GM19351 (cell line): ENCODE data around the gene VWC2L.

Experiments
- ATAC-seq: cut with Tn5 transposase; IDR thresholded peaks from one replicate; pipeline ENCODE4 v1.9.1; 2021; ENCODE audit warnings: mild to moderate bottlenecking, moderate library complexity; ENCODE audit not compliant: unreplicated experiment

Gene VWC2L

DNA sequence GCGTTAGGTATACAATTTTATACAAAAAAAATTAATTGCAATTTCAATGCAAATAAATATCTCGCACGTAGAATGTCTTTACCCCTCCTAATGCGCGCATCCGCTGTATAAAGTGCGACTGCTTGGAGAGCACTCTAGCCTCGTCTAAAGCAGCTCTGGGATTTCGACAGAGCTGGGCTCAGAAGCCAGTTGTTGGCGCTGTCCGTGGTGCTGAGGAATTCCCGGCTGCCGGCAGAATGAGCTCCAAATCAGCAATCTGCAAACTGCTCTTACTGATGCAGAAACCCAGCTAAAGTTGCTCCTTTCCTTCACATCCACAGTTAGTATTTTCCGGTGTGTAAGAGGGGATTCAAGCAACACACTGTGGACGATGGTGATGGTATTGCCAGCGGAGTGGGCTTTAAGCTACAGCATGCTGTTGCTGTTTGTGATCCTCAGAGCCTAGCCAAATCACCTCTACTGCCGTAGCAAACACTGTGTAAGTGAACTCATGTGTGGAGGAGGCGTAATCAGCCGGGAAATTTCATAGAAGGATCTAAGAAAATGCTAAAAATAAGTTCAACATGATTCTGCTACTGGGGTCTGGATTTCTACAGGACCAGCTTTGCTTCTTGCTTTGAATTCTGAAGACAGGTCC, at the start of gene VWC2L:
TSS of gene VWC2L (plus strand) at position 137 of the 637 bp plus-strand sequence. CDS start 3,140 bp downstream, outside the sequence.
- ATAC-seq = peak; percentile 73

DNA sequence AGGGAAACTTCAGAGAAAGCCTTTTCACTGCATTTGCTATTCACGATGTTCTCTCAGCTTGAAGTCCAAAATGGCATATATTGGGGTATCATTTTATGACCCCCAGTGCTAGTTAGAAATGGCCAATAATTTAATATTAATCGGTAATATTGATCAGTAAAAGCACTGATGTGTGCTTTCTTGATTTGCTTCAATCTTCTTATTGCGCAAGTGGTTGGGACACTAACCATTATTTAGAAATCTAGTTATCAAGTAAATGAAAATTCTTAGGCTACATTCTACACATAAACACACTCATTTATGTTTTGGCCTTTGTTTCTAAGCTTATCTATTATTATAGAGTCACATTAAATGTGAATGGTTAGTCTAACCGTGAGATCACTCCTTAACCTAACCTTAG, 49.7 kb upstream of the VWC2L start:
- no peak for ATAC-seq

DNA sequence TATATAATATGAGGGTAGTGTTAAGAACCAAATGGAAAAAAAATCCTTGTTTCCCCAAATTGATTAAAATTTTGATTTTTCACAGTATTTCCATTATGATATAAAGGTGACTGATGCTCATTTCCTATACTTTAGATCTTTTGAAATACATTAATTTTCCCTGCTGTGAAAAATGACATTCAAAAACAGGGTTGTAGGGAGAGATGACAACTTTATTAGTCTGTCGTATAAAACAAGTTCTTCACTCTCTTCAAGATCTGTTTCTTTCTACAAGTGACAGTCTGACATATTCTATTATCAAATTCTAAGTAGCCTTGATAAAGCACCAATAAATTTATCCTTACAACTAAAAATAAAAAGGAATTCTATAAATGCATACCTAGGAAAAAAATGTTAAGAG, 45.3 kb upstream of the VWC2L start:
- no peak for ATAC-seq

DNA sequence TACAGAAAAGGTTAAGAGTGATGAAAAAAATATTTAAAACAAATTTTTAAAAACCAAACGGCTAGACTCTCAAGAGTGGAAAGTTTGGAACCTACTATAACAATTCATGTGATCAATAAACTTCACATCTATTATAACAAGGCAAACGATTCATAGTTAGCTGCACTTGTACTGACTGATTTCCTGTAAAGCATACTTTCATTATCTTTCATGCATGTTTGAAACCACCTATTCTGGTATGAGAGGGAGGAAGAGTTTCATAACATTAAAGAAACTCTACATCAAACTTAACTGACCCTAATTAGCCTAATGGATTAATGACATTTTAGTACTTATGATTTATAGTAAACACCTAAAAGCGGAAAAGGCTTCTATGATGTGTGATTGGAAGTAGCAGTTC, 43.7 kb upstream of the VWC2L start:
- ATAC-seq = peak; percentile 51

DNA sequence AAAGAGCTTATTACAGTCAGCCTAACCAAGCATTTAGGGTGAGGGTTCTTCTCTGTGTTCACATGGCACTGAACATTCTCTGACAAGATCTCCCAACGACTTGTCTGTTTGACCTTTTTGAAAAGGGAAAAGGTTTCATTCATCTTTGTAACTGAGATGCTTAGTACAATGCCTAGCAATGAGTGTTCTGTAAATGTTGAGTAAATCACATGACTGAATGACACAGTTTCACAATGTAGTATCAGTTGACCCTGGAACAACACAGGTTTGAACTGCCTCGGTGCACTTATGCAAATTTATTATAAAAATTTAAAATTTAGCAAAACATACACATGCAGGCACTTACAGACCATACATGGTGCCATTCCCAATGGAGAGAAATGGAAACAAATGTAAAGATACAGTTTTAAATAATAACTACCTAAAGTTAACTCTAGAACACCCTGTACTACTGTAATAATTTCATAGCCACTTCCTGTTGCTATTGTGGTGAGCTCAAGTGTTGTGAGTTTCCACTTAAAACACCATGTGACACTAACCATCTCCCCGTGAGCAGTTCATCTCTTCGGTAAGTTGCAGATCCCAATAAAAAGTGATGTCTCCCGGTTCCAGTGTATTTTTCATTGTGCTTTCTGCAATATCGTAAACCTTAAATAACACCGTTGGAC, 34.1 kb upstream of the VWC2L start:
- ATAC-seq = peak; percentile 53

DNA sequence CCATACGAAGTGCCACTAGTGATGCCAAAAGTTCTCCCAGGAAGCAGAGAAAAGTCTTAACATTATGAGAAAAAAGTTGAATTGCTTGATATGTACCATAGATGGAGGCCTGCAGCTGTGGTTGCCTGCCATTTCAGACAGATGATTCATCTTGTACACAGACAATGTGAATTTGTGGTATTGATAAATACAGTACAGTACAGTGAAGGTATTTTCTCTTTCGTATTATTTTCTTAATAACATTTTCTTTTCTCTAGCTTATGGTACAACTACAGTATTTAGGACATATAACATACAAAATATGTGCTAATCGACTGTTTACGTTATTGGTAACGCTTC, 33.6 kb upstream of the VWC2L start:
- ATAC-seq = no peak

DNA sequence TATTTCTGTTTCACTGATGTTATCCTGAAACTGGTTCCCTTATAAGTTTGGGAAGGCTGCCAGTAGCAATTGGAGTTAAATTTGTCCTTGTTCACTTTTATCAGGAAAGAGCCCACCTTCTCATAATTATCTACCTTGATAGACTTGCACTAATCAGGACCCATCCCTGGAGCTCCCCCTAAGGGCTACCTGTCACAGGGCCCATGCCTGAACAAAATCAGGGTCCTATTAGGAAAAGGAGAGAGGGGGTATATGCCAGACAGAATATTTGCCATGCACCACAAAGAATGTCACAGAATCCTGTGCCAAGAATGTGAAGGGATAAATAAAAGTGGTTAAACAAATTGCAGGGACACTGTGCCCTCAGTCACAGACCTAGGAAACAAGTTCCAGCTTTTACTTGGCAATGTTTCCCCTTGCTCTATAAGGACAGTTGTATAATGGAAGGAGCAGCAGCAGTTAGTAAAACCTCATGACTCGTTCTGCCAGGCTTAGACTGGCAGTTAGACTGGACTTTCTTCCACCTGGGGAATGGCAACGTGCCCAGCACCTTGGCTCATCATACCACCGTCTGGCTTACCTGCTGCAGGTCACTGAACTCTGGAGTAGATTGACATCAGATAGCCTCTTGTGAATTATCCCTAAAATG, 32.3 kb upstream of the VWC2L start:
- no peak for ATAC-seq

DNA sequence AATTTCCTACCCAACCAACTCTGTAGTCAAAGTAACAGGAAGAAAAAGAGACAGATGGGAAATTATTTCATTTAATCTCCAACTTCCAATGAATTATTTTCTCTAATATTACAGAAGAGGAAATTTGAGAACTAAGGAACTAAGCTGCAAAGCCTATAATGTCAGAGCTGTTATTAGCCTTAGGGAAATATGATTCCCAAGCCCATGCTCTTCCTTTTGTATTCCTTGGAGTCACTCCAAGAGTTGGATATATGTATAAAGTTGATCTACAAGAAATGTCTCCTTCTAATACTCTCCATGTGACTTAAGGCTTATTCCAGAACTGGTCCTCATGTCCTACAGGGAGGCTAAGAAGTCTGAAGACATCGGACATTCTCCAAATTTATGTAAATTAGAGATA, 31.6 kb upstream of the VWC2L start:
- ATAC-seq = no peak

DNA sequence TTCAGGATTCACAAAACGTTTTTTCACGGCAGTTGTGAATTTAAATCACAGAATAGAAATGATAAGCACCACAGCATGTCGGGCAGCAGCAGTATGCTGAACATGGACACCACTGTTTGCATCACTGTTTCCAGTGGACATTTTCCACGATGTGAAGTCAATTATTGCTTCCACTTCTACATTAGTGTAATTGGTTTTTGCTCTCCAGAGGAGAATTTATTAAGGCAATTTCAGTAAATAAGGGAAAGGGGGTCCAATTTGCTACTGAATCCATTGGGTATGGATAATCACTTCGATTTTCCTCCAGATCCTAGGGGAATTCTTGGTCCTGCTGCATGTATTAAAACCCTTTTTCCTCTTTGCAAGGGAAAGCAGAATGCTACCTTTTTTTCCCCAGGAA, 30.2 kb upstream of the VWC2L start:
- ATAC-seq = no peak

DNA sequence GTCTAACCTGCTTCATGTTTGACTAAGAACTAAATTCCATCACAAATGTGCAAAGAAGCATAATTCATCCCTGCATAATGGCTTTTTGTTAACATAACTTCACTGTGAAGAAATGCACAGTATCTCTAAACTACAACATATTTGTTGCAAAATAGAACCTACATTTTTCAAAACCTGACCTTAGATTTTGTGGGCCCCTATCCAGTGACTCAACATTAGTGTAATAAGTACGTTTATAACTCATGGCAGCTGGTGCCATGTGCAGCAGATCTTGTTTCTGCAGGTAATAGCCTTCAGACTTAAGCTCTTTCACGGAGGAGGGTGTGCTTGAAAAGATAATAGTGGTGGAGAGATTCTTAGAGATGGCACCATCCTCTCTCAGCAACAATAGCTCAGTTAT, 28.6 kb upstream of the VWC2L start:
- ATAC-seq = no peak

DNA sequence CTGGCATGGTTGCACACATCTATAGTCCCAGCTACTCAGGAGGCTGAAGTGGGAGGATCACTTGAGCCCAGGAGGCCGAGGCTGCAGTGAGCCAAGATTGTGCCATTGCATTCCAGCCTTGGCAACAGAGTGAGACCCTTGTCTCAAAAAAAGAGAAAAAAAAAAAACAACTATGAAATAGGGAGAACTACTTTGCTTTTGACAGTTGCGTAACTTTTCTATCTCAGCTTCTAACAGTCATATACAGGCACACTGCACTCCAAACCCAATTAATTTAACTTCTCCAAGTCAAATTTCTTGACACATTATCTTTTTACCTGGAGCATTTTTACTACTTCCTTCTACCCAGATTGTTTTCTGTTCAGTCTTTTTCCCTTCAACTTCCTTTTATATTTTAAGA, 24.1 kb upstream of the VWC2L start:
- ATAC-seq = no peak

DNA sequence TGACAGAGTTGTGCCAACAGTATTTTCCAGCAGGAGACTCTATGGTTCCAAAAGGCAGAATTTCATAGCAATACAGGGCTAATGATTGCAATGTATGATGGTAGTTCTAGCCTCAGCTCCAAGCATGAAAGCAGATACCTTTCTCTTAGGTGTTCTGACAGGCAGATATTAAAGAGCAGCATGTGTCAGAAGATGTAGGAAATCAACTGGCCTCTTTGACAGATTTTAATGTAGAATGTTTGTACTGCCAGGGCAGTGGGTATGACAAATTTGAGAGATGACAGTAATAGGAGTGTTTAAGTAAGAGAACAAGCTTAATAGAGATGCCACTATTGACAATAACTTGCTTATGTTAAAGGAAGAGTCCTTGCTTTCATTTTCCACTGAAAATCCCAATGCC, 21.5 kb upstream of the VWC2L start:
- ATAC-seq = no peak

DNA sequence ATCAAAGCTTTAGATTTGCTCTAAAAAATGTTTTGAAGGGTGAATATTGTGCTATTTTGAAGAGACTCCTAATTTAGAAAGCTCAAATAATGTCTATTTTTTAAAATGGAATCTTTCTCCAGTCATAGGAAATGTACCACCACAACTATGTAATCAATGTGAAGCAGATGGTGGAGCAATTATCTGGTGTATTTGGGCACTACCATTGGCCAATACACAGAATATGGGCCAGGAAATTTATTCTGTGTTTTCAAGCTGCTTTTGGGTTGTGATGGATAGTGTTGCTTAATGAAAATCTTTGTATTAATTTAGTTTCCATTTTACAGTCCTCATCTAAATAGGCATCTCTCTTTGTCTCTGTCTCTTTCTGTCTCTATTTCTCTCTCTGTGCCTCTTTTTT, 17.1 kb upstream of the VWC2L start:
- ATAC-seq = no peak

DNA sequence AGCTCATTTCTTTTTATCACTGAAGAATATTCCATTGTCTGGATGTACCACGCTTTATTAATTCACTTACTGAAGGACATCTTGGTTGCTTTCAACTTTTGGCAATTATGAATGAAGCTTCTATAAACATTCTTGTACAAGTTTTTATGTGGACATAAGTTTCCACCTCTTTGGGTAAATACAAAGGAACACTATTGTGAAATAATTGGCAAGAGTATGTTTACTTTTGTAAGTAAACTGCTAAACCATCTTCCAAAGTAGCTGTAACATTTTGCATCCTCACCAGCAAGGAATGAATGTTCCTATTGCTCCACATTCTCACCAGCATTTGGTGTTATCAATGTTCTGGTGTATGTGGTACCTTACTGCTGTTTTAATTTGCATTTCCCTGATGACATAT, 15.8 kb upstream of the VWC2L start:
- ATAC-seq = no peak

DNA sequence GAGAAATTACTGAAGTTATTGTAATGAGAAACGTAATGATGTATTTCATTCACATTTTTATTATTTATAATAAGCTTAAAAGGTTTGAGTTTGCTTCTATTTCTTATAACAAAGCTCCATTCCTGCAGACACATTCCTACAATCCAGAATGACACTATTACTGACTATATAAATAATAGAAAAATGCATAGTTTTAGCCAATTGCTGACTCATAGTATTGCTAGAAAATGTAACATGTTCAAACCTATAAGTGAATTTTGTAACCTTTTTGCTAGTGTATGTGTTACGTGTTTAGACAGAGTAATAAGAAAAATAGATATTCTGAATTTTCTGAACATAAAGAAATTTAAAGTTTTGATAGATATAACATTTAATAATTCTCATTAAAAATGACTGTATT, 9.3 kb upstream of the VWC2L start:
- no peak for ATAC-seq

DNA sequence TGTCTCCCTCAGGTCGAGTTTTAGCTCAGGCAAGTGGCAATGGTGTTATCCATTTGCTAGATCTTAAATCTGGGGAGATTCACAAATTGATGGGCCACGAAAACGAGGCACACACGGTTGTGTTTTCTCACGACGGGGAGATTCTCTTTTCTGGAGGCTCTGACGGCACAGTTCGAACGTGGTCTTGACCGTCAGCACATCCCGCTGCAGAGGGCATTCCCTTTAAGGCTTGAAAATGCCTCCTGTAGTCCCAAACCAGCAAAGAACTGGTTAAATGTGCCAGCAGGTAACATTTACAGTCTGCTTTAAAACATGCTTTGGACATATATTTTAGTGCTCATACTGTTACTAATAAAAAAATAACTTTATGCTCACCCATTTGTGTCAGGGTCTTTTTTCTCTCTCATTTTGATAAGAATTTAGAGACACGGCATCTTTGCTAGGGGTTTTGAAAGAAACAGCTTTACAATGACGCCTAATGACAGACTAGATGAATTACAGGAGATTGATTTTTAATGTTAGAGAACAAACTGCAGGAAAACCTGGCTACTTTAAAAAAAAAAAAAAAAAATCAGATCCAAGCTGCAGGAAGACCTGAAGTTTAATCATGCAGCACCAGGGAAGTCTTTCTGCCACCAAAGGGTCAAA, 602 bp upstream of the VWC2L start:
- no peak for ATAC-seq

DNA sequence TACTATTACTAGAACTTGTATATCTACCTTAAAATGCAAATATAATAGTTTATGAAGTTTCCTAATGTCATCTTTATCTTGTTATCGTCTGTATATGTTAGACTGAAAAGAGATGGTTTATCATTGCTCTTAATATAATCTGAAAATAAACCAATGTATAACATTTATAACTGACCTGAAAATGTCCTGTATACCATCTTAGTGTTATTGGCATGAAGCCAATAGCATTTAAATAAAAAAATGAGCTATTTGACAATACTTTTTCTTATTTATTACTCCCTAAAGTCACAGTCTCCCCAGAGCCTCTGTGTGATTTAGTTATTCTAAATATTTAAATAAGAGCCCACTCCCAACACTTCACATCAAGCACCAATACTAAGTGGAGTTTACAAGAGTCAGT, 1.8 kb downstream of the VWC2L start:
- ATAC-seq = no peak

DNA sequence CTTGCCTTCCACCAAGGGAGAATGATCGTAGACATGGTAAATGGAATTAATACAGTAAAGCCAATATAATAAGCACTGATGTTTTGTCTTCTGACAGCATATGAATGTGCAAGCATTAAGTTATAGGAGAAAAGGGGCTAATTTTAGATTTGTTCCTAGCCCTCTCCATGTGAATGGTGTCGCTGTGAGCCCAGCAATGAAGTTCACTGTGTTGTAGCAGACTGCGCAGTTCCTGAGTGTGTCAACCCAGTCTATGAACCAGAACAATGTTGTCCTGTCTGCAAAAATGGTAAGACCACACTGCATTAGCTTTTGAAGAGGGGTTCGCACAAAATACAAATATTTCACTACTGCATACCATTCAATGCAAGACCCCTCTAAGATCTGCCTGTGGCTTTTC, 25.6 kb downstream of the VWC2L start:
- ATAC-seq = no peak

DNA sequence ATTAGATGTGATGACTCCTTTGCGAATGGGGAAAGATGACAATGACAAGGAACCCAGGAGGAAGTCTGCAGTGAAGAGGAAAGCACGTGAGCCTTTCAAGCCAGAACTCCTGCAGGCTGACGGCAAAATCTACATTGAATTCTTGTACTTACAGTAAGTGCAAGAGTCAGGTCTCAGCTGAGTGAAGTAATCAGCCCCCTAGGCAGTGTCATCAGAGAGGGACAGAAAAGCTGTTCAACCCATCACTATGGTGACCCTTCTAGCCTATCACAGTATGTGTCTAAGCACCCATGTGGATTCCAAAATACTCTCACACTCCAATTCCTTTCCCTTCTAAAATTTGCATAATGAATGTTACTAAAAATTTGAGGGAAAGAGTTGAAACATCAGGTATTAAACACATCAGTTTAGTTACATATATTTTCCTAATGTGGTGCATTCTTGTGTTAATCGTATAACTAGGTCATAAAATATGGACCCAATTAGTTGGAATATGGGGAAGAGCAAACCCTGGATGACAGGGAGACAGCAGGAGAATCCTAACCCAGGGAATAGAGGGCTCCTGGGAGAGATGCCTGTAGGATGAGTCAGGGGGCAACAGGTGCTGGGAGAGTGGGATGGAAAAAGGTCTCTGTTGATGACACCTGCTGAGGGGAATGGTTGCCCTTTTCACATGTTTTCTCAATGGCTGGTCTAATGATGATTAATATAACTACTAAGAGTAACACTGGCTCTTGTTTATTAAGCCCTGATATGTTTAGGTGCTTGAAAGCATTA, 39.5 kb downstream of the VWC2L start:
- ATAC-seq = no peak

DNA sequence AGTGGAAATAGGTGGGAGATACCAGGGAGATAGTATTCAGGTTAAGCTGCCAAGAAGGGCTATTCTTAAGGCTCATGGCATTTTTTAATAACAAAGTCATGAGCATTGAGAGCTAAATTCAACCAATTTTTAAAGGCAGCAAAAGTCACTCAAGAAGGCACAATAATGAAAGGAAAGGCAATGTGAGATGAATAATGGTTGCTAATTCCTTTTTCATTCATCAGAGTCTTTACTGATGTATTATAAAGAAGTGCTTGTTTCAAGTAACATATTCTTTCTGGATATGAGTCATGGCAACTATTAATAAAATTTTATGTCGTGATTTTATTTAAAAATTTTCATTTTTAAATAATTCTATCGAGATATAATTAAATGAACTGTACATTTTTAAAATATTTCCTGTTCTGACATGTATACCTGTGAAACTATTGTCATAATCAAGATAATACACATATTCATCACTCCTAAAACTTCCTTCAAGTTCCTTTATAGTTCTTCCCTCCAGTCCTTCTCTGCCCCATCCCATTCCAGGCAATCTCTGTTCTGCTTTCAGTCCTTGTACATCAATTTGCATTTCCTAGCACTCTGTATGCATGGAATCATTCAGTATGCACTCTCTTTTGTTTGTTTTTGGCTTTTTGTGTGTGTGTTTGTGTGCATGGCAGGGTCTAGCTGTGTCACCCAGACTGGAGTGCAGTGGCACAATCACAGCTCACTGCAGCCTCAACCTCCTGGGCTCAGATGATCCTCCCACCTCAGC, 40.8 kb downstream of the VWC2L start:
- ATAC-seq = no peak
